GM12865 (cell line): Measurements from ENCODE around the gene ARHGAP5.

Experiments used
- DNase-seq: peaks from one replicate; pipeline ENCODE4 v3.0.0; 2010; ENCODE audit warnings: low read depth
- H3K4me3 ChIP-seq: 2 replicates; pipeline ENCODE4 v1.5.1; 2011; ENCODE audit warnings: mild to moderate bottlenecking, low read depth, low read length, control low read depth
- CTCF ChIP-seq: IDR thresholded peaks from 2 replicates; pipeline ENCODE4 v1.5.1; 2011; ENCODE audit warnings: low read length, control low read depth, low read depth, inconsistent platforms; ENCODE audit not compliant: insufficient read depth; ENCODE audit errors: missing control alignments

ARHGAP5 gene

GRCh38 chr14:32142754-32143437 is 65.8 kb downstream of the ARHGAP5 start:
- H3K4me3 ChIP-seq = no peak overlapping the region
- no peak for TF ChIP-seq CTCF
- DNase-seq = no peak

GRCh38 chr14:32150392-32150791 is 73.3 kb downstream of the ARHGAP5 start:
- no peak for DNase-seq
- TF ChIP-seq CTCF = no peak
- H3K4me3 ChIP-seq = no peak overlapping the region

- no peak overlapping the region for H3K4me3 ChIP-seq
- TF ChIP-seq CTCF = no peak
- peak; percentile 17 for DNase-seq
Measured at GRCh38 chr14:32166029-32166428, 88.9 kb downstream of the ARHGAP5 start.

DNA sequence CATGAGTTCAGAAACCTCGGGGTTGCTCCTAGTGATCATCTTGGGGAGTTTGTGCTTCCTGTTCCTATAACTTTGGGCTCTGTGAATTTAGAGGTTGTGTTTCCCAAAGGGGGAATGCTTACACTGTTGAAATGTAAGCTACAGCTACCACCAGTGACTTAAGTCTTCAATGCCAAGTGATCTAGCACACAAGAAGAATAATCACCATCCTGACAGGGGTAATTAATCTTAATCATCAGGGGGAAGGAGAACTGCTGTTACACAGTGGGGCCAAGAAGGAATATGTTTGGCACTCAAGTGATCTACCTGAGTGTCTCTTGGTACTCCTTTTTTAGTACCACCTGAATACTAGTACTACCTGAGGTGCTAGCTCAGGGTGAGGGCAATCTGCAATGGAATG is 89.8 kb downstream of the ARHGAP5 start:
- no peak for TF ChIP-seq CTCF
- H3K4me3 ChIP-seq = no peak overlapping the region

GRCh38 chr14:32167907-32168306 is 90.8 kb downstream of the ARHGAP5 start:
- TF ChIP-seq CTCF = no peak
- DNase-seq = no peak
- no peak overlapping the region for H3K4me3 ChIP-seq

More for the DNA sequence above, 89.8 kb downstream of the ARHGAP5 start:
- DNase-seq = no peak

DNA sequence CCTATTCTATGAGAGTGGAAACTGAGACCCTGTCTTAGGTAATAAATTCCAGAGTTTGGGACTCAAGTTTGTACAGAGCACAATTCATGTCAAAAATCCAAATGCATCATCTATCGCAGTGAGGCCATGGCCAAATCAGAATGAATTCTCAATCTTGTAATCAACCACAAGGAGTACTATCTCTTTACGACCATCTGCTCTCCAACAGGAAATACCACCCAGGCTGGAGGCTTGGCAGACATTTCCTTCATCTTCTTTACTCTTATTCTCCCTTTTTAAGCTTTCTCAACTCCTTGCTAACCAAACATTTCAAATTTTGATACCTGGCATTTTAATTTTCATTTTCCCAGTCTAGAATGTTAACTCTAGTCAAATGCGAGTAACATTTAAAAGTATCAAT is 92.1 kb downstream of the ARHGAP5 start:
- H3K4me3 ChIP-seq = no peak overlapping the region
- TF ChIP-seq CTCF = no peak
- DNase-seq = no peak

DNA sequence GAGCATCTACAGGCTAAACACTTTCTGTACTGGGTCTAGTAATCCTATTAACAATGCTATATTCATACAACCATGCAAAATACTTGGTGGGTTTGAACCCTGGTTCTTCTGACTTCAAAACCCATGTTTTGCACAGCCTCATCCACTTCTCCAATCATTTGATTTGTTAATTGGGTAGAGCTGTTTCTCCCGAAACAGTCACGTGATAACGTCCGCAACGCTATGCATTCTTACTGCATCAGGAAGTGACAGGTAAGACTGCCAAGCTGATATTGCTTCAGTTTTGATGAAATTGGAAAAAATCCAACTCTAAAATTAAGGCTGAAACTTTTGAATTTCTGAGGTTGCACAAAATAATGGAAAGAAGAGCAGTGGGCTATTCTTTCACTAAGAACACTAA is 94.4 kb downstream of the ARHGAP5 start:
- no peak for DNase-seq
- H3K4me3 ChIP-seq = no peak overlapping the region
- no peak for TF ChIP-seq CTCF
